Loucy (cell line): ENCODE data around the gene AGBL4.

ENCODE experiments used
- H2AFZ ChIP-seq: fragments of 200-600 bp; sonication (generic); 2 replicates; pipeline ENCODE4 v1.6.0; 2016; ENCODE audit warnings: antibody characterized with exemption, mild to moderate bottlenecking, low read length, moderate library complexity
- H3F3A ChIP-seq: fragments of 200-600 bp; 2 replicates; pipeline ENCODE4 v1.6.0; 2016; ENCODE audit warnings: antibody characterized with exemption, low read depth, mild to moderate bottlenecking
- H3K27me3 ChIP-seq: fragments of 200-600 bp; sonication (generic); 2 replicates; pipeline ENCODE4 v1.6.1; 2014; ENCODE audit warnings: low read length, mild to moderate bottlenecking; ENCODE audit not compliant: insufficient read depth, poor library complexity, severe bottlenecking
- H3K36me3 ChIP-seq: fragments of 200-600 bp; sonication (generic); 2 replicates; pipeline ENCODE4 v1.6.1; 2016; ENCODE audit warnings: low read length; ENCODE audit not compliant: insufficient read depth
- H3K4me1 ChIP-seq: fragments of 200-600 bp; sonication (generic); 2 replicates; pipeline ENCODE4 v1.5.1; 2014; ENCODE audit warnings: low read length, mild to moderate bottlenecking; ENCODE audit not compliant: insufficient read depth, poor library complexity, severe bottlenecking
- H3K4me2 ChIP-seq: fragments of 200-600 bp; sonication (generic); 2 replicates; pipeline ENCODE4 v1.6.0; 2014; ENCODE audit warnings: antibody characterized with exemption, low read length, low read depth, mild to moderate bottlenecking; ENCODE audit not compliant: poor library complexity, severe bottlenecking
- H3K4me3 ChIP-seq: fragments of 200-600 bp; sonication (generic); 2 replicates; pipeline ENCODE4 v1.5.1; 2014; ENCODE audit warnings: low read length, mild to moderate bottlenecking, mixed read lengths; ENCODE audit not compliant: poor library complexity, severe bottlenecking
- H3K79me2 ChIP-seq: fragments of 200-600 bp; sonication (generic); 2 replicates; pipeline ENCODE4 v1.6.1; 2014; ENCODE audit warnings: low read length; ENCODE audit not compliant: insufficient read depth
- H3K9ac ChIP-seq: fragments of 200-600 bp; sonication (generic); 2 replicates; pipeline ENCODE4 v1.6.0; 2014; ENCODE audit warnings: mild to moderate bottlenecking, low read depth, low read length, moderate library complexity; ENCODE audit not compliant: poor library complexity, severe bottlenecking
- H3K9me2 ChIP-seq: fragments of 200-600 bp; sonication (generic); replicated peaks from 2 replicates; pipeline ENCODE4 v1.6.1; 2016; ENCODE audit warnings: low read depth, low read length, mixed read lengths
- H3K9me3 ChIP-seq: fragments of 200-600 bp; sonication (generic); 2 replicates; pipeline ENCODE4 v1.6.1; 2014; ENCODE audit warnings: mild to moderate bottlenecking, antibody characterized with exemption, low read length, low read depth; ENCODE audit not compliant: insufficient read depth
- H4K20me1 ChIP-seq: fragments of 200-600 bp; sonication (generic); 2 replicates; pipeline ENCODE4 v1.6.0; 2014; ENCODE audit warnings: antibody characterized with exemption, low read length, mild to moderate bottlenecking; ENCODE audit not compliant: insufficient read depth, poor library complexity, severe bottlenecking
- EZH2phosphoT487 ChIP-seq: fragments of 200-600 bp; IDR thresholded peaks from 2 replicates; pipeline ENCODE4 v1.6.1; 2018; ENCODE audit warnings: antibody characterized with exemption, mild to moderate bottlenecking, moderate library complexity, borderline replicate concordance
- TF ChIP-seq, protein P1 (sequence below): fragments of 200-600 bp; sonication (generic); conservative IDR thresholded peaks from 2 replicates; pipeline ENCODE4 v1.5.1; 2014; ENCODE audit warnings: mild to moderate bottlenecking, antibody characterized with exemption, low read length

AGBL4 gene

GRCh38 chr1:48753293-48753692 is 1270.5 kb downstream of the AGBL4 start:
- TF ChIP-seq EZH2phosphoT487, result no peak
- Histone ChIP-seq H3K9me3 (no peaks in the 10 kb centered on the region), H3K9ac (no peak overlapping the region), H3K4me3 (no peak overlapping the region), H3F3A (no peaks in the 10 kb centered on the region), H3K36me3 (peaks cover 100% of the 10 kb centered on the region; the same call in 1 of the 2 replicates), H3K79me2 (peaks cover 21% of the 10 kb centered on the region; the same call in 1 of the 2 replicates), H3K4me1 (no peaks in the 10 kb centered on the region), H3K9me2 (no peaks in the 10 kb centered on the region), H2AFZ (no peak overlapping the region), H4K20me1 (peaks cover 13% of the 10 kb centered on the region), H3K4me2 (no peak overlapping the region), H3K27me3 (no peaks in the 10 kb centered on the region)

DNA sequence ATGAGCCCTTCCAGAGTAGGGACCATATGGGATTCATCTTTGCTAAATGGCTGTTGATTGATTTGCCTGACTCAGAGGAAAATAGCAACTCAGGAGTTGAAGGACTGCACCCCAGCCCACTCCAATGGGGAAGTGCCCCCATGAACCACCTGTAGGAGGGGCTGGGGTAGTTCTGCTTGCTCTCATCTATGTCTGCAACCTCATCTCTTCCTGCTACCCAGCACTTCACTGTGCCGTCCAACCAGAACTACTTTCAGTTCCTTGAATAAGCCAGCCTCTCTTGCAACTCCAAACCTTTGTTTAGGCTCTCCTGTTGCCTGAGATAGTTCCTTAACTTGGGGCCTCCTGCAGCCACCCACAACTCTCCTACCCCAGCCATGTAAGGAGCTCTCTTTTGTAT is 1273.6 kb downstream of the AGBL4 start:
- Histone ChIP-seq H3K27me3 (no peaks in the 10 kb centered on the region), H3K79me2 (peaks cover 3% of the 10 kb centered on the region; the same call in 1 of the 2 replicates), H3K9ac (no peak overlapping the region), H4K20me1 (peaks cover 8% of the 10 kb centered on the region), H3K9me3 (no peaks in the 10 kb centered on the region), H3F3A (no peaks in the 10 kb centered on the region), H3K4me1 (no peaks in the 10 kb centered on the region), H3K4me3 (no peak overlapping the region), H2AFZ (no peak overlapping the region), H3K4me2 (no peak overlapping the region), H3K36me3 (peaks cover 96% of the 10 kb centered on the region; the same call in 1 of the 2 replicates), H3K9me2 (no peaks in the 10 kb centered on the region)
- no peak for TF ChIP-seq EZH2phosphoT487
- TF ChIP-seq, protein P1, sequence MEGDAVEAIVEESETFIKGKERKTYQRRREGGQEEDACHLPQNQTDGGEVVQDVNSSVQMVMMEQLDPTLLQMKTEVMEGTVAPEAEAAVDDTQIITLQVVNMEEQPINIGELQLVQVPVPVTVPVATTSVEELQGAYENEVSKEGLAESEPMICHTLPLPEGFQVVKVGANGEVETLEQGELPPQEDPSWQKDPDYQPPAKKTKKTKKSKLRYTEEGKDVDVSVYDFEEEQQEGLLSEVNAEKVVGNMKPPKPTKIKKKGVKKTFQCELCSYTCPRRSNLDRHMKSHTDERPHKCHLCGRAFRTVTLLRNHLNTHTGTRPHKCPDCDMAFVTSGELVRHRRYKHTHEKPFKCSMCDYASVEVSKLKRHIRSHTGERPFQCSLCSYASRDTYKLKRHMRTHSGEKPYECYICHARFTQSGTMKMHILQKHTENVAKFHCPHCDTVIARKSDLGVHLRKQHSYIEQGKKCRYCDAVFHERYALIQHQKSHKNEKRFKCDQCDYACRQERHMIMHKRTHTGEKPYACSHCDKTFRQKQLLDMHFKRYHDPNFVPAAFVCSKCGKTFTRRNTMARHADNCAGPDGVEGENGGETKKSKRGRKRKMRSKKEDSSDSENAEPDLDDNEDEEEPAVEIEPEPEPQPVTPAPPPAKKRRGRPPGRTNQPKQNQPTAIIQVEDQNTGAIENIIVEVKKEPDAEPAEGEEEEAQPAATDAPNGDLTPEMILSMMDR, result no peak

- Histone ChIP-seq H3K36me3 (peaks cover 96% of the 10 kb centered on the region; the same call in 1 of the 2 replicates), H3K79me2 (no peaks in the 10 kb centered on the region), H3K9me3 (no peaks in the 10 kb centered on the region), H3F3A (no peaks in the 10 kb centered on the region), H2AFZ (no peak overlapping the region), H3K9me2 (no peaks in the 10 kb centered on the region), H3K4me3 (no peak overlapping the region), H3K27me3 (no peaks in the 10 kb centered on the region), H3K4me2 (no peak overlapping the region), H3K4me1 (no peaks in the 10 kb centered on the region), H4K20me1 (no peaks in the 10 kb centered on the region), H3K9ac (no peak overlapping the region)
- TF ChIP-seq, protein P1, result no peak
- no peak for TF ChIP-seq EZH2phosphoT487
Observed at GRCh38 chr1:48749068-48749467, 1274.7 kb downstream of the AGBL4 start.

- Histone ChIP-seq H3K9ac (no peak overlapping the region), H3K27me3 (no peaks in the 10 kb centered on the region), H2AFZ (no peak overlapping the region), H3K4me1 (no peaks in the 10 kb centered on the region), H3K36me3 (peaks cover 97% of the 10 kb centered on the region; the same call in 1 of the 2 replicates), H3K9me2 (no peaks in the 10 kb centered on the region), H3K79me2 (no peaks in the 10 kb centered on the region; the same call in 1 of the 2 replicates), H3K4me2 (no peak overlapping the region), H4K20me1 (no peaks in the 10 kb centered on the region), H3F3A (no peaks in the 10 kb centered on the region), H3K4me3 (no peak overlapping the region), H3K9me3 (no peaks in the 10 kb centered on the region)
- no peak for TF ChIP-seq EZH2phosphoT487
- TF ChIP-seq, protein P1, result no peak
Observed at GRCh38 chr1:48746906-48747305, 1276.8 kb downstream of the AGBL4 start.
